Prostate gland (tissue), 2 donors: ENCODE results near the gene RTKN. TPM values are rescaled to one million over a fixed set of nuclear protein-coding genes. Genes with fewer than 3 reads are reported as not detected.
A peak's percentile ranks its signal among the peaks of the same experiment; 100 is the strongest.

Experiments
- DNase-seq: peaks from one replicate; pipeline ENCODE4 v3.0.0-alpha.2; 2019; ENCODE audit warnings: low spot score
- H3K27ac ChIP-seq, 2 donors: fragments of 200-600 bp; sonication (generic); 2 replicates each; pipeline ENCODE4 v1.5.1; 2017 to 2019
- H3K27me3 ChIP-seq: fragments of 200-600 bp; sonication (generic); replicated peaks from 2 replicates; pipeline ENCODE4 v1.5.1; 2019; ENCODE audit not compliant: insufficient read depth
- H3K36me3 ChIP-seq, 2 donors: fragments of 200-600 bp; sonication (generic); 1 replicate in 1 of 2; 2 replicates in 1 of 2; pipeline versions ENCODE4 v1.5.1 to v1.8.1; 2017 to 2019
- H3K4me1 ChIP-seq: fragments of 200-600 bp; sonication (generic); replicated peaks from 2 replicates; pipeline ENCODE4 v1.5.1; 2019
- H3K4me3 ChIP-seq, 2 donors: fragments of 200-600 bp; sonication (generic); 2 replicates each; pipeline ENCODE4 v1.5.1; 2017 to 2019
- H3K9me3 ChIP-seq: fragments of 200-600 bp; sonication (generic); 2 replicates; pipeline ENCODE4 v1.5.1; 2017
- CTCF ChIP-seq, 4 experiments: fragments of 200-600 bp in 2 of 4; fragments of 450-650 bp in 2 of 4; sonication (generic) in 2 of 4; IDR thresholded peaks; 1 replicate in 3 of 4; 2 replicates in 1 of 4; pipeline ENCODE4 v1.5.1; 2016 to 2019; ENCODE audit warnings: antibody characterized with exemption in 4 of 4, mild to moderate bottlenecking in 2 of 4, moderate library complexity in 2 of 4
- POLR2A ChIP-seq: fragments of 450-650 bp; IDR thresholded peaks from one replicate; pipeline ENCODE4 v1.6.1; 2016; ENCODE audit warnings: antibody characterized with exemption, mild to moderate bottlenecking
- POLR2AphosphoS5 ChIP-seq: sonication (generic); formaldehyde crosslinking; IDR thresholded peaks from one replicate; pipeline ENCODE4 v1.6.1; 2017; ENCODE audit warnings: antibody characterized with exemption
- WGBS: methylation state at CpG from one replicate; pipeline ENCODE4 v1.1.5; 2018; 5-methylcytosine and 5-hydroxymethylcytosine counted together
- intact Hi-C: fragments of 100-400 bp; cut with DNase I; formaldehyde crosslinking; loops from one replicate; pipeline ENCODE4 v1.14.2; 2022
- total RNA-seq, 2 donors: library from RNA; depleted of rRNA; stranded (reverse); fragments of >200 nt; gene quantifications; one replicate each; pipeline ENCODE4 v1.1.0, GENCODE V29; 2016

Gene RTKN
- total RNA-seq, 2 donors from 2014 or later, result 24.5 to 26.0 TPM

DNA sequence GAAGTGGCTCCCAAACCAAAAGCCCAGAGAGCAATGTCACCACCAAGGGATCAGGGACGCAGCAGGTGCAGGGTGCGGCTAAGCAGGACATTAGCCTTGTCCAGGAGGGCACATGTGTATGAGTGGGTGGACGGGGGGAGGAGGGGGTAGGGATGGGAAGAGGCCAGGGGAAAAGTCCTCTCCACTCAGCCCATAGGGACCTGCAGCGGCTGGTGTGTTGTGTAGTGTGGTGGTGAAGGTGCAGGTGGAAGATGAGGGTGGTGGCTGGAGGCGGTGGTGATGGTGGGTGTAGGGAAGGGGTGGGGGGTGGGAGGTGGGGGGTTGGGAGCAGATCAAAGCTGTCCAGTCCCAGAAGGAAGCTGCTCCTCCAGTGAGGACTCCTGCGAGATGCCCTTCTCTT is 24.0 kb downstream of the RTKN start:
- Histone ChIP-seq H3K36me3 (no peaks in the 10 kb centered on the region), H3K27ac (no peak overlapping the region), H3K4me1 (peaks cover 5% of the 10 kb centered on the region), H3K9me3 (no peaks in the 10 kb centered on the region), H3K4me3 (no peak overlapping the region), H3K27me3 (no peaks in the 10 kb centered on the region)
- no peak for TF ChIP-seq CTCF (IDR thresholded peaks at IDR 0.05)
- TF ChIP-seq POLR2AphosphoS5, result no peak
- TF ChIP-seq POLR2A, result no peak
- DNase-seq, result no peak
- WGBS, result 86% methylated on average over 6 of the region's 6 CpGs
- intact Hi-C loops, result no loop called here

DNA sequence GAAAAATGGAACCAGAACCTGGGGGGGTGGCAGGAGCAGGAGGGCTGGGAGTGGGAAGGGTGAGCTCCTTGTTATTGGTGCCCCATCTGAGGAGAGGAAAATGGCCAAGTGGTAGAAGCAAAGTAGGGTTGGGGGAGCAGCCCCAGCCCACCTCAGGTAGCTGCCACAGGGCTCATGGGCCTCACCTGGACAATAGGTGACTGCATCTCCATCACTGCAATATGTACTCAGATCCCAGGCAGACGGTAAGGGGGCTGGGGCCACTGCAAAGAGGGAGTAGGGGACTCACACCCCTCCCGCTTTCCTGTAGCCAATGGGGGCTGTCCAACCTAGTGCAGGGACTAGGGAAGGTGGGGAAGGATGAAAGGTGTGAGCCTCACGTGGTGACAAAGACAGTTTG is 24.5 kb downstream of the RTKN start:
- Histone ChIP-seq H3K27ac (no peak overlapping the region), H3K4me3 (no peak overlapping the region), H3K36me3 (no peaks in the 10 kb centered on the region), H3K27me3 (no peaks in the 10 kb centered on the region), H3K4me1 (peaks cover 5% of the 10 kb centered on the region), H3K9me3 (no peaks in the 10 kb centered on the region)
- TF ChIP-seq POLR2A, result no peak
- TF ChIP-seq POLR2AphosphoS5, result no peak
- TF ChIP-seq CTCF (IDR thresholded peaks at IDR 0.05), result no peak
- DNase-seq, result no peak
- intact Hi-C loops, result no loop called here
- WGBS, result 79% methylated on average over 3 of the region's 3 CpGs

- WGBS, result 63% methylated on average over 3 of the region's 3 CpGs
- Histone ChIP-seq H3K9me3 (no peaks in the 10 kb centered on the region), H3K27me3 (no peaks in the 10 kb centered on the region), H3K27ac (no peak overlapping the region), H3K4me3 (no peak overlapping the region), H3K4me1 (peaks cover 5% of the 10 kb centered on the region), H3K36me3 (no peaks in the 10 kb centered on the region)
- intact Hi-C loops, result no loop called here
- DNase-seq, result no peak
- TF ChIP-seq POLR2A (no peak), POLR2AphosphoS5 (no peak), CTCF (IDR thresholded peaks at IDR 0.05) (no peak)
These were observed 25.0 kb downstream of the RTKN start for GRCh38 chr2:74416778-74417177.

- H3K27ac ChIP-seq, result no peak overlapping the region
- TF ChIP-seq POLR2A (no peak), CTCF (IDR thresholded peaks at IDR 0.05) (no peak), POLR2AphosphoS5 (no peak)
- no peaks in the 10 kb centered on the region for H3K36me3 ChIP-seq
- H3K4me1 ChIP-seq, result peaks cover 5% of the 10 kb centered on the region
- no peaks in the 10 kb centered on the region for H3K27me3 ChIP-seq
- DNase-seq, result no peak
- intact Hi-C loops, result no loop called here
- WGBS, result 56% methylated on average over 35 of the region's 35 CpGs
- no peaks in the 10 kb centered on the region for H3K9me3 ChIP-seq
- peak overlapping the region; percentile 34 to 42 for H3K4me3 ChIP-seq
These were observed 25.9 kb downstream of the RTKN start for GRCh38 chr2:74415762-74416395.
